SK-N-SH (cell line): ENCODE results near the gene FMO5. TPM values are rescaled to one million over a fixed set of nuclear protein-coding genes. Genes with fewer than 3 reads are reported as not detected.

Experiments
- CTCF ChIA-PET: fragments of 300-600, 350-600 bp; formaldehyde crosslinking; extraction: SDS; loops from one replicate; lab custom pipeline; 2021; lab: Yijun Ruan, JAX
- POLR2A ChIA-PET: fragments of 350-600 bp; sonication (Branson Sonifier 250); formaldehyde crosslinking; extraction: SDS; loops from one replicate; lab custom pipeline; 2020; ENCODE audit warnings: antibody characterized with exemption, inconsistent platforms; lab: Yijun Ruan, JAX
- DNase-seq: peaks from one replicate; pipeline ENCODE4 v3.0.0; 2012
- H2AFZ ChIP-seq: fragments of 200-600 bp; sonication (generic); 2 replicates; pipeline ENCODE4 v1.8.1; 2016; ENCODE audit warnings: antibody characterized with exemption, mild to moderate bottlenecking, low read depth
- H3F3A ChIP-seq: fragments of 200-600 bp; sonication (generic); replicated peaks from 2 replicates; pipeline ENCODE3; 2016; ENCODE audit warnings: antibody characterized with exemption, mild to moderate bottlenecking; ENCODE audit not compliant: insufficient read depth
- H3K27ac ChIP-seq, 2 experiments: fragments of 200-500 bp in 1 of 2; fragments of 200-600 bp in 1 of 2; sonication (Bioruptor generic) in 1 of 2; sonication (generic), shearing (Covaris generic) in 1 of 2; 2 replicates each; pipeline versions ENCODE4 v1.5.1 to v1.6.1; 2014 to 2016; ENCODE audit warnings: low read depth in 2 of 2, inconsistent platforms in 1 of 2, low read length in 1 of 2, mild to moderate bottlenecking in 1 of 2, mixed read lengths in 1 of 2
- H3K27me3 ChIP-seq: fragments of 200-600 bp; sonication (generic), shearing (Covaris generic); 2 replicates; pipeline ENCODE4 v1.6.1; 2016; ENCODE audit warnings: mixed run types; ENCODE audit not compliant: insufficient read depth
- H3K36me3 ChIP-seq, 2 experiments: fragments of 200-500 bp in 1 of 2; fragments of 200-600 bp in 1 of 2; sonication (Bioruptor generic) in 1 of 2; sonication (generic) in 1 of 2; replicated peaks in 1 of 2; 2 replicates each; pipeline versions ENCODE3 to v1.5.1; 2014 to 2016; ENCODE audit warnings: low read length in 1 of 2, mild to moderate bottlenecking in 1 of 2; ENCODE audit not compliant: insufficient read depth in 2 of 2, control insufficient read depth in 1 of 2
- H3K4me1 ChIP-seq, 2 experiments: fragments of 200-500 bp in 1 of 2; fragments of 200-600 bp in 1 of 2; sonication (Bioruptor generic) in 1 of 2; sonication (generic), shearing (Covaris generic) in 1 of 2; 2 replicates each; pipeline versions ENCODE4 v1.5.1 to v1.6.1; 2014 to 2016; ENCODE audit warnings: low read depth in 1 of 2, low read length in 1 of 2, mixed run types in 1 of 2; ENCODE audit not compliant: insufficient read depth in 2 of 2, control insufficient read depth in 1 of 2
- H3K4me2 ChIP-seq: fragments of 200-600 bp; sonication (generic), shearing (Covaris generic); 2 replicates; pipeline ENCODE4 v1.6.1; 2017; ENCODE audit warnings: mixed run types
- H3K4me3 ChIP-seq, 2 experiments: fragments of 200-500 bp in 1 of 2; fragments of 200-600 bp in 1 of 2; sonication (Bioruptor generic) in 1 of 2; sonication (generic), shearing (Covaris generic) in 1 of 2; 2 replicates each; pipeline versions ENCODE4 v1.5.1 to v1.8.1; 2014 to 2016; ENCODE audit warnings: low read depth in 2 of 2, inconsistent platforms in 1 of 2, low read length in 1 of 2, mild to moderate bottlenecking in 1 of 2, mixed read lengths in 1 of 2, moderate library complexity in 1 of 2
- H3K79me2 ChIP-seq: fragments of 200-600 bp; sonication (generic); 2 replicates; pipeline ENCODE4 v1.8.1; 2017; ENCODE audit warnings: mild to moderate bottlenecking; ENCODE audit not compliant: insufficient read depth
- H3K9ac ChIP-seq: fragments of 200-600 bp; sonication (generic); 2 replicates; pipeline ENCODE4 v1.6.1; 2017; ENCODE audit warnings: mixed run types
- H3K9me2 ChIP-seq: fragments of 200-600 bp; sonication (generic); 2 replicates; pipeline ENCODE4 v1.6.1; 2017; ENCODE audit warnings: mixed run types
- H3K9me3 ChIP-seq: fragments of 200-600 bp; sonication (generic); 2 replicates; pipeline ENCODE4 v1.6.1; 2017; ENCODE audit warnings: mixed run types, mild to moderate bottlenecking, moderate library complexity
- H4K20me1 ChIP-seq: fragments of 200-600 bp; sonication (generic); 2 replicates; pipeline ENCODE4 v1.6.1; 2017; ENCODE audit warnings: mild to moderate bottlenecking, mixed run types; ENCODE audit not compliant: insufficient read depth
- ELF1 ChIP-seq: IDR thresholded peaks from 2 replicates; pipeline ENCODE4 v1.4.0; 2012
- EZH2phosphoT487 ChIP-seq: fragments of 200-600 bp; sonication (generic); IDR thresholded peaks from 2 replicates; pipeline ENCODE4 v1.6.1; 2017; ENCODE audit warnings: low read depth, mixed run types, mild to moderate bottlenecking, antibody characterized with exemption, moderate library complexity, borderline replicate concordance
- FOXJ3 ChIP-seq: sonication (generic); formaldehyde crosslinking; IDR thresholded peaks from 2 replicates; pipeline ENCODE4 v1.5.1; 2020; ENCODE audit warnings: mild to moderate bottlenecking, missing genetic modification reagents
- GABPA ChIP-seq: IDR thresholded peaks from 2 replicates; pipeline ENCODE4 v1.4.0; 2012; ENCODE audit warnings: low read depth, mild to moderate bottlenecking
- GATA2 ChIP-seq: sonication (generic); formaldehyde crosslinking; IDR thresholded peaks from 2 replicates; pipeline ENCODE4 v1.5.0; 2020; ENCODE audit warnings: mild to moderate bottlenecking, missing genetic modification reagents
- JUND ChIP-seq: IDR thresholded peaks from 2 replicates; pipeline ENCODE4 v1.4.0; 2012
- MAX ChIP-seq: IDR thresholded peaks from 2 replicates; pipeline ENCODE4 v1.4.0; 2012; ENCODE audit warnings: low read depth
- MXI1 ChIP-seq: IDR thresholded peaks from 2 replicates; pipeline ENCODE4 v1.6.1; 2012; ENCODE audit warnings: mild to moderate bottlenecking, low read depth, low read length, improper control_type of control experiment
- NRF1 ChIP-seq: IDR thresholded peaks from 2 replicates; pipeline ENCODE4 v1.6.1; 2012; ENCODE audit warnings: low read depth, mild to moderate bottlenecking, low read length
- POLR2AphosphoS5 ChIP-seq: IDR thresholded peaks from 2 replicates; pipeline ENCODE4 v1.6.1; 2012; ENCODE audit warnings: low read depth, low read length
- RAD21 ChIP-seq: IDR thresholded peaks from 2 replicates; pipeline ENCODE4 v1.6.1; 2012; ENCODE audit warnings: mild to moderate bottlenecking, low read length
- RCOR1 ChIP-seq: fragments of 150-350 bp; IDR thresholded peaks from 2 replicates; pipeline ENCODE4 v1.6.1; 2017; ENCODE audit warnings: antibody characterized with exemption, low read length
- RFX5 ChIP-seq: IDR thresholded peaks from 2 replicates; pipeline ENCODE4 v1.6.1; 2012; ENCODE audit warnings: mild to moderate bottlenecking, improper control_type of control experiment, low read length
- RXRA ChIP-seq: IDR thresholded peaks from 2 replicates; pipeline ENCODE4 v1.4.0; 2012; ENCODE audit warnings: low read depth, mild to moderate bottlenecking, borderline replicate concordance
- SIN3A ChIP-seq: IDR thresholded peaks from 2 replicates; pipeline ENCODE4 v1.6.1; 2012; ENCODE audit warnings: low read depth, mild to moderate bottlenecking, low read length, moderate library complexity, borderline replicate concordance
- TEAD4 ChIP-seq: IDR thresholded peaks from 2 replicates; pipeline ENCODE4 v1.4.0; 2012; ENCODE audit warnings: mild to moderate bottlenecking, borderline replicate concordance; ENCODE audit not compliant: insufficient read depth
- USF2 ChIP-seq: fragments of 150-350 bp; IDR thresholded peaks from 2 replicates; pipeline ENCODE4 v1.6.1; 2017; ENCODE audit warnings: antibody characterized with exemption, low read length, low read depth, borderline replicate concordance
- YY1 ChIP-seq: IDR thresholded peaks from 2 replicates; pipeline ENCODE4 v1.4.0; 2012; ENCODE audit warnings: low read depth, mild to moderate bottlenecking
- ZBTB33 ChIP-seq: IDR thresholded peaks from 2 replicates; pipeline ENCODE4 v1.4.0; 2012; ENCODE audit warnings: low read depth, borderline replicate concordance
- WGBS: methylation state at CpG from one replicate; pipeline ENCODE4 v1.1.6; 2017; ENCODE audit warnings: low lambda C conversion rate; 5-methylcytosine and 5-hydroxymethylcytosine counted together
- polyA plus RNA-seq, 3 experiments: library from polyadenylated mRNA; depleted of rRNA; stranded (reverse); fragments of >200 nt; gene quantifications; 2 replicates each; pipeline ENCODE4 v1.2.3, GENCODE V29; 2012
- TF ChIP-seq, protein P1 (sequence below): IDR thresholded peaks from 2 replicates; pipeline ENCODE4 v1.4.0; 2012; ENCODE audit warnings: low read depth, borderline replicate concordance
- TF ChIP-seq, protein P2 (sequence below): fragments of 200-600 bp; sonication (generic); IDR thresholded peaks from 2 replicates; pipeline ENCODE4 v1.6.1; 2017; ENCODE audit warnings: antibody characterized with exemption, mild to moderate bottlenecking, moderate library complexity
- TF ChIP-seq, protein P3 (sequence below): IDR thresholded peaks from 2 replicates; pipeline ENCODE4 v1.6.1; 2012; ENCODE audit warnings: mild to moderate bottlenecking, low read depth, low read length, moderate library complexity

Gene FMO5
- polyA plus RNA-seq, 1 of the 3 experiments (the other 2 are of a cell fraction): 0.30 TPM

GRCh38 chr1:147242449-147243227 is 17.5 kb upstream of the FMO5 start, which contains the start of gene CHD1L:
Gene CHD1L (plus strand): TSS chr1:147242684. CDS start chr1:147242704, 20 bp downstream.
- H4K20me1 ChIP-seq: 0 out of 2 replicates have a peak, but pooled peaks cover 15% of the 10 kb centered on the region
- ChIA-PET POLR2A (interaction anchor here (0.7 to 1.5 kb wide), 4 partner anchors 11 to 74 kb away, joined by 3 to 5 read pairs (median 4); no protein-coding TSS in a partner anchor), CTCF (interaction anchor here (0.6 to 3.6 kb wide), 35 partner anchors 8 to 393 kb away, joined by 3 to 51 read pairs (median 4); partner anchors contain the start of gene FMO5)
- H3K36me3 ChIP-seq: no peaks in the 10 kb centered on the region
- peak within 1 kb of the TSS; percentile 75 to 99 for H3K4me3 ChIP-seq
- peak within 1 kb of the TSS; percentile 99 for H2AFZ ChIP-seq
- H3K9ac ChIP-seq: peak within 1 kb of the TSS; percentile 94
- peaks cover 0 to 19% of the 10 kb centered on the region in 2 experiments; a peak in 2 of 4 replicates for H3K4me1 ChIP-seq
- H3K4me2 ChIP-seq: peak within 1 kb of the TSS; percentile 85
- no peaks in the 10 kb centered on the region for H3K9me2 ChIP-seq
- H3K27me3 ChIP-seq: no peaks in the 10 kb centered on the region
- no peaks in the 10 kb centered on the region for H3K9me3 ChIP-seq
- H3K79me2 ChIP-seq: peaks cover 43% of the 10 kb centered on the region
- peak within 1 kb of the TSS; percentile 85 to 92 for H3K27ac ChIP-seq
- 1% methylated on average over 19 of the region's 82 CpGs for WGBS
- H3F3A ChIP-seq: peaks cover 4% of the 10 kb centered on the region
- peak; percentile 94 for DNase-seq
- no peak for TF ChIP-seq GATA2 (CRISPR knock-in tag)
- TF ChIP-seq POLR2AphosphoS5: peak; percentile 54
- TF ChIP-seq YY1: no peak; the same call in 1 of the 2 replicates
- TF ChIP-seq TEAD4: no peak
- TF ChIP-seq GABPA: no peak; the same call in 1 of the 2 replicates
- TF ChIP-seq RFX5: no peak
- 0 out of 2 replicates have a peak, but pooled peaks have one; percentile 8 for TF ChIP-seq USF2
- TF ChIP-seq NRF1: peak; percentile 62
- TF ChIP-seq RCOR1: peak; percentile 46
- peak; percentile 79 for TF ChIP-seq MXI1
- no peak for TF ChIP-seq EZH2phosphoT487
- peak; percentile 14; the same call in 1 of the 2 replicates for TF ChIP-seq ELF1
- TF ChIP-seq, protein P1, sequence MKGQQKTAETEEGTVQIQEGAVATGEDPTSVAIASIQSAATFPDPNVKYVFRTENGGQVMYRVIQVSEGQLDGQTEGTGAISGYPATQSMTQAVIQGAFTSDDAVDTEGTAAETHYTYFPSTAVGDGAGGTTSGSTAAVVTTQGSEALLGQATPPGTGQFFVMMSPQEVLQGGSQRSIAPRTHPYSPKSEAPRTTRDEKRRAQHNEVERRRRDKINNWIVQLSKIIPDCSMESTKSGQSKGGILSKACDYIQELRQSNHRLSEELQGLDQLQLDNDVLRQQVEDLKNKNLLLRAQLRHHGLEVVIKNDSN: no peak
- no peak for TF ChIP-seq JUND
- TF ChIP-seq, protein P2, sequence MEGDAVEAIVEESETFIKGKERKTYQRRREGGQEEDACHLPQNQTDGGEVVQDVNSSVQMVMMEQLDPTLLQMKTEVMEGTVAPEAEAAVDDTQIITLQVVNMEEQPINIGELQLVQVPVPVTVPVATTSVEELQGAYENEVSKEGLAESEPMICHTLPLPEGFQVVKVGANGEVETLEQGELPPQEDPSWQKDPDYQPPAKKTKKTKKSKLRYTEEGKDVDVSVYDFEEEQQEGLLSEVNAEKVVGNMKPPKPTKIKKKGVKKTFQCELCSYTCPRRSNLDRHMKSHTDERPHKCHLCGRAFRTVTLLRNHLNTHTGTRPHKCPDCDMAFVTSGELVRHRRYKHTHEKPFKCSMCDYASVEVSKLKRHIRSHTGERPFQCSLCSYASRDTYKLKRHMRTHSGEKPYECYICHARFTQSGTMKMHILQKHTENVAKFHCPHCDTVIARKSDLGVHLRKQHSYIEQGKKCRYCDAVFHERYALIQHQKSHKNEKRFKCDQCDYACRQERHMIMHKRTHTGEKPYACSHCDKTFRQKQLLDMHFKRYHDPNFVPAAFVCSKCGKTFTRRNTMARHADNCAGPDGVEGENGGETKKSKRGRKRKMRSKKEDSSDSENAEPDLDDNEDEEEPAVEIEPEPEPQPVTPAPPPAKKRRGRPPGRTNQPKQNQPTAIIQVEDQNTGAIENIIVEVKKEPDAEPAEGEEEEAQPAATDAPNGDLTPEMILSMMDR: peak; percentile 74
- TF ChIP-seq RXRA: no peak
- TF ChIP-seq SIN3A: peak; percentile 57; the same call in 1 of the 2 replicates
- 0 out of 2 replicates have a peak, but pooled peaks have one; percentile 38 for TF ChIP-seq FOXJ3 (CRISPR knock-in tag)
- no peak for TF ChIP-seq ZBTB33
- TF ChIP-seq, protein P3, sequence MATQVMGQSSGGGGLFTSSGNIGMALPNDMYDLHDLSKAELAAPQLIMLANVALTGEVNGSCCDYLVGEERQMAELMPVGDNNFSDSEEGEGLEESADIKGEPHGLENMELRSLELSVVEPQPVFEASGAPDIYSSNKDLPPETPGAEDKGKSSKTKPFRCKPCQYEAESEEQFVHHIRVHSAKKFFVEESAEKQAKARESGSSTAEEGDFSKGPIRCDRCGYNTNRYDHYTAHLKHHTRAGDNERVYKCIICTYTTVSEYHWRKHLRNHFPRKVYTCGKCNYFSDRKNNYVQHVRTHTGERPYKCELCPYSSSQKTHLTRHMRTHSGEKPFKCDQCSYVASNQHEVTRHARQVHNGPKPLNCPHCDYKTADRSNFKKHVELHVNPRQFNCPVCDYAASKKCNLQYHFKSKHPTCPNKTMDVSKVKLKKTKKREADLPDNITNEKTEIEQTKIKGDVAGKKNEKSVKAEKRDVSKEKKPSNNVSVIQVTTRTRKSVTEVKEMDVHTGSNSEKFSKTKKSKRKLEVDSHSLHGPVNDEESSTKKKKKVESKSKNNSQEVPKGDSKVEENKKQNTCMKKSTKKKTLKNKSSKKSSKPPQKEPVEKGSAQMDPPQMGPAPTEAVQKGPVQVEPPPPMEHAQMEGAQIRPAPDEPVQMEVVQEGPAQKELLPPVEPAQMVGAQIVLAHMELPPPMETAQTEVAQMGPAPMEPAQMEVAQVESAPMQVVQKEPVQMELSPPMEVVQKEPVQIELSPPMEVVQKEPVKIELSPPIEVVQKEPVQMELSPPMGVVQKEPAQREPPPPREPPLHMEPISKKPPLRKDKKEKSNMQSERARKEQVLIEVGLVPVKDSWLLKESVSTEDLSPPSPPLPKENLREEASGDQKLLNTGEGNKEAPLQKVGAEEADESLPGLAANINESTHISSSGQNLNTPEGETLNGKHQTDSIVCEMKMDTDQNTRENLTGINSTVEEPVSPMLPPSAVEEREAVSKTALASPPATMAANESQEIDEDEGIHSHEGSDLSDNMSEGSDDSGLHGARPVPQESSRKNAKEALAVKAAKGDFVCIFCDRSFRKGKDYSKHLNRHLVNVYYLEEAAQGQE: no peak
- TF ChIP-seq MAX: peak; percentile 79
- peak; percentile 89 for TF ChIP-seq RAD21
